ENCODE data around the gene OLFML2A. TPM values are rescaled to one million over a fixed set of nuclear protein-coding genes. Genes with fewer than 3 reads are reported as not detected.
A peak's percentile ranks its signal among the peaks of the same experiment; 100 is the strongest.
"Not testable (repeated sequence)": the region's sequence is repeated elsewhere in the genome, so short reads cannot be mapped to it uniquely, and the experiment has no call there.

OLFML2A gene
- total and polyA plus RNA-seq, 2 experiments from 2014 or later: 2.2 to 3.4 TPM

DNA sequence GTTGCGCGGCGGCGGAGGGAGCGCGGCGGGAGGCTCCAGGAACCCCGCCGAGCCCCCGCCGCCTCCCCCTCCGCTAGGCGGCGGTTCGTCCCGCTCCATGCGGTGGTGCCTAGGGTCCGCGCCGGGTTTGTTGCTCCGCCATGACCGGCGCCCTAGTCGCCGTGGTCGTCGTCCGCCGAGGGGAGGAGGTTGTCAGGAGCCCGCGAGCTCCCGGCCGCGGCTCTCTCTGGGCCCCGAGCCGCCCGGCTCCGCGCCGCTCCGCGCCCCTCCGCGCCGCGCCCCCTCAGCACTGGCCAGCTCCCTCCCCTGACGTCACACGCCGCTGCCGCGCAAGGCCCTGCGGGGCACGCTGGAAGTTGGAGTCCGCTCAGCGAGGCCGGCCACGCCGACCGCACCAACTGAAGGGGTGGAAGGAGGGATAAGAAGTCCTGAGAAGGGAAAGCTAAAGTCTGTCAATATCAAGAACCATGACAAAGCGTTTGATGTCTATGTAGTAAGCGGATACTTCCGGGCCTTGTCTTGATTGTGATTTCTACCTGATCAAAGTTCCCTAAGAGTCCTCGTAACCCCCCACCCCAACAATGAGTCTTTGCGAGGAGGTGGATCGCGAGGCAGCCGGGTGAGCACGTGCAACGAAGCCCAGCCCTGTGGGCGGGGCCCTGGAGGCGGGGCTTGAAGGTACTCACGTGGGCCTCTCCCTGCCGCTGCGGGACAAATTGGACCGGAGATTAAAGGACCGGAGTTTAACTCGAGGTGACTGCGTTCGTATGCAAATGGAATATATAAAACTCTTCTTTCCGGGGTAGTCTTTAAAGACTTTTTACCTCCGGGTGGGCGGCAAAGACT, 5.7 kb upstream of the OLFML2A start, which contains the start of gene NR6A1:
Gene NR6A1 (minus strand): TSS at position 291 of the 846 bp plus-strand sequence.
- WGBS (ENCODE audit: low lambda C conversion rate, missing lambda C conversion rate): under 1% methylated on average over 57 of the region's 82 CpGs
- Histone ChIP-seq H3K36me3 (replicated peaks; ENCODE audit: insufficient read depth, low read depth) (no peaks in the 10 kb centered on the region), H4K20me1 (ENCODE audit: insufficient read depth, poor library complexity, severe bottlenecking) (peaks cover 8% of the 10 kb centered on the region), H3K79me2 (peaks cover 26% of the 10 kb centered on the region), H3K4me1 (ENCODE audit: insufficient read depth) (no peaks in the 10 kb centered on the region), H3K9me3 (ENCODE audit: low read depth) (no peaks in the 10 kb centered on the region), H3K4me3 (peak within 1 kb of the TSS; percentile 88), H3K27ac (peak within 1 kb of the TSS; percentile 79), H2AFZ (peak within 1 kb of the TSS; percentile 50), H3K4me2 (peak within 1 kb of the TSS; percentile 80), H3K27me3 (peaks cover 2% of the 10 kb centered on the region), H3K9me2 (replicated peaks; ENCODE audit: insufficient read depth) (no peaks in the 10 kb centered on the region)
- peak; percentile 99 for DNase-seq (ENCODE audit: low spot score)
- peak; percentile 16 for TF ChIP-seq CTCF (IDR thresholded peaks at IDR 0.05; ENCODE audit: poor library complexity)
- TF ChIP-seq EZH2phosphoT487 (IDR thresholded peaks at IDR 0.05; ENCODE audit: low read depth, severe bottlenecking, unreplicated experiment): no peak
- TF ChIP-seq EZH2 (IDR thresholded peaks at IDR 0.05; ENCODE audit: borderline replicate concordance): no peak

- H3K9me2 ChIP-seq (replicated peaks; ENCODE audit: insufficient read depth): no peaks in the 10 kb centered on the region
- peaks cover 8% of the 10 kb centered on the region for H4K20me1 ChIP-seq (ENCODE audit: insufficient read depth, poor library complexity, severe bottlenecking)
- H3K4me2 ChIP-seq: peak overlapping the region; percentile 80
- WGBS (ENCODE audit: low lambda C conversion rate, missing lambda C conversion rate): 30% methylated on average over 39 of the region's 39 CpGs
- H3K4me1 ChIP-seq (ENCODE audit: insufficient read depth): no peaks in the 10 kb centered on the region
- H3K79me2 ChIP-seq: peaks cover 18% of the 10 kb centered on the region
- H3K27me3 ChIP-seq: peaks cover 8% of the 10 kb centered on the region
- peak; percentile 86 for DNase-seq (ENCODE audit: low spot score)
- no peaks in the 10 kb centered on the region for H3K36me3 ChIP-seq (replicated peaks; ENCODE audit: insufficient read depth, low read depth)
- TF ChIP-seq EZH2phosphoT487 (IDR thresholded peaks at IDR 0.05; ENCODE audit: low read depth, severe bottlenecking, unreplicated experiment) (no peak), EZH2 (IDR thresholded peaks at IDR 0.05; ENCODE audit: borderline replicate concordance) (no peak), CTCF (IDR thresholded peaks at IDR 0.05; ENCODE audit: poor library complexity) (peak; percentile 99)
- H3K9me3 ChIP-seq (ENCODE audit: low read depth): no peaks in the 10 kb centered on the region
- H2AFZ ChIP-seq: peak overlapping the region; percentile 13
- peak overlapping the region; percentile 45 for H3K4me3 ChIP-seq
- H3K27ac ChIP-seq: peak overlapping the region; percentile 10
These were observed 4.9 kb upstream of the OLFML2A start for GRCh38 chr9:124771867-124772679.

DNA sequence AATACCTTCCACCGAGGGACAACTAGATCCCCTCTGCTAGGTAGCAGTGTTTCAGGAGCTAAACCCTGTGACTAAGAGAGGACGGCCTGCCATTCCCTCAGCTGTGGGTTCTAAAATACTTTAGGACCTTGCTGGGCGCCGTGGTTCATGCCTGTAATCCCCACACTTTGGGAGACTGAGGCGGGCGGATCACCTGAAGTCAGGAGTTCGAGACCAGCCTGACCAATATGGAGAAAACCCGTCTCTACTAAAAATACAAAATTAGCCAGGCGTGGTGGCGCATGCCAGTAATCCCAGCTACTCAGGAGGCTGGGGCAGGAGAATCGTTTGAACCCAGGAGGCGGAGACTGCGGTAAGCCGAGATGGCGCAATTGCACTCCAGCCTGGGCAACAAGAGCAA, 4.1 kb upstream of the OLFML2A start:
- not testable (repeated sequence) for H4K20me1 ChIP-seq (ENCODE audit: insufficient read depth, poor library complexity, severe bottlenecking); DNase-seq (ENCODE audit: low spot score); H3K27ac ChIP-seq; H2AFZ ChIP-seq; H3K27me3 ChIP-seq; H3K4me1 ChIP-seq (ENCODE audit: insufficient read depth); H3K4me3 ChIP-seq; H3K9me3 ChIP-seq (ENCODE audit: low read depth); H3K4me2 ChIP-seq; H3K36me3 ChIP-seq (replicated peaks; ENCODE audit: insufficient read depth, low read depth); H3K9me2 ChIP-seq (replicated peaks; ENCODE audit: insufficient read depth)
- H3K79me2 ChIP-seq: peaks cover 10% of the 10 kb centered on the region
- WGBS (ENCODE audit: low lambda C conversion rate, missing lambda C conversion rate): 94% methylated on average over 15 of the region's 15 CpGs

Measured in hepatocyte (in vitro differentiated cells).